Muscle of leg (tissue), 11 donors: ENCODE results near the gene ZFX. TPM values are rescaled to one million over a fixed set of nuclear protein-coding genes. Genes with fewer than 3 reads are reported as not detected.
"Not testable (repeated sequence)": the region's sequence is repeated elsewhere in the genome, so short reads cannot be mapped to it uniquely, and the experiment has no call there.

ENCODE experiments used
- DNase-seq: peaks from one replicate; pipeline ENCODE4 v3.0.0; 2013
- H3K27ac ChIP-seq: one replicate; pipeline ENCODE4 v1.5.1; 2013; ENCODE audit warnings: mild to moderate bottlenecking, low read length, control low read depth
- H3K27me3 ChIP-seq: one replicate; pipeline ENCODE4 v1.6.1; 2013; ENCODE audit warnings: low read length; ENCODE audit not compliant: control insufficient read depth, insufficient read depth
- H3K36me3 ChIP-seq: one replicate; pipeline ENCODE4 v1.6.1; 2013; ENCODE audit warnings: low read length; ENCODE audit not compliant: control insufficient read depth, insufficient read depth
- H3K4me1 ChIP-seq: one replicate; pipeline ENCODE4 v1.6.1; 2013; ENCODE audit warnings: low read length; ENCODE audit not compliant: control insufficient read depth, insufficient read depth
- H3K4me3 ChIP-seq: one replicate; pipeline ENCODE4 v1.5.1; 2013; ENCODE audit warnings: low read length, control low read depth
- H3K9me3 ChIP-seq: replicated peaks from 2 replicates; pipeline ENCODE4 v1.6.1; 2013; ENCODE audit warnings: low read depth, low read length; ENCODE audit not compliant: control insufficient read depth
- WGBS: methylation state at CpG from one replicate; pipeline ENCODE4 v1.1.5; 2013; ENCODE audit warnings: missing lambda C conversion rate; ENCODE audit not compliant: insufficient coverage; 5-methylcytosine and 5-hydroxymethylcytosine counted together
- polyA plus RNA-seq, 8 donors: library from polyadenylated mRNA; unstranded; fragments of 120-200 nt; gene quantifications; one replicate each; pipeline versions ENCODE4 v1.2.1 to v1.2.3, GENCODE V29; 2013; ENCODE audit warnings: inconsistent platforms in 1 of 8, low replicate concordance in 1 of 8; ENCODE audit not compliant: insufficient read length in 8 of 8, insufficient read depth in 1 of 8
- total RNA-seq: library from RNA; stranded (reverse); fragments of 120-200 nt; gene quantifications from one replicate; pipeline ENCODE4 v1.2.4, GENCODE V29; 2013

ZFX gene
- total and polyA plus RNA-seq, 9 donors = 13.8 to 47.7 (median 16.3) TPM

DNA sequence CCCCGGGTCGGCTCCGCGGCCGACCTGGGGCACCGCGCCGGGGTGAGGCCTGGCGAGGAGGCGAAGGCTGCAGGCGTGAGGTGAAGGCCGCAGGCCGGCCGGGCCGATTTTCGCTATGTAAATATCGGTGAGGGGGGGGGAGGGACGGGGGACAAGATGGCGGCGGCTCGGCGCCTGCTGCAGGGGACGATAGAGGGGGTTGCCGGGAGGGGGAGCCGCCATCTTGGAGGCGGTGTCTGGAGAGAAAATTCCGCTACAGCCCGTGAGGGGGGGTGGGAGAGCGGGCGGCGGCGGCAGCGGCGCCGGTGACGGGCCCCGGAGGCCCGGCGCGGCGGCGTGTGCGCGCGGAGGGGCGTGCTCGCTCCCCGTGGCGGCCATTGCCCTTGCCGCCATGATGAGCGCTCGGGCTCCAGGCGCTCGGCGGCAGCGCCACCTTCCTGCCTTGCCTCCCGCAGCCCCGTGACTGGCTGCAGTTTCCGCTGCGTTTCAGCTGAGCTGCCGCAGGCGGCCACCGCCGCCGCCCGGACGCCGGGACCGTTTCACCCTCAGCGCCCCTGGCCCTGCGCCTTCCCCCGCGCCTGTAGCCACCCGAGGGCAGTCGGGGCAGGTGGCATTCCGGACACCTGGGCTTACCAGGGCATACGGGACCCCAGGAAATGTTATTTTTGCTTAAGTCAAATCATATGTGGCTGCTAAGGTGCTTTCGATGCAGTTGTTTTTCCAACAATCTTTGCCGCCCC, 692 bp downstream of the ZFX start:
- peak overlapping the region; percentile 87 for H3K4me3 ChIP-seq
- peaks cover 16% of the 10 kb centered on the region for H3K4me1 ChIP-seq
- peak overlapping the region; percentile 97 for H3K27ac ChIP-seq
- H3K9me3 ChIP-seq = no peaks in the 10 kb centered on the region
- WGBS = under 1% methylated on average over 75 of the region's 79 CpGs
- H3K36me3 ChIP-seq = peaks cover 3% of the 10 kb centered on the region
- H3K27me3 ChIP-seq = no peaks in the 10 kb centered on the region
- peak; percentile 98 for DNase-seq

DNA sequence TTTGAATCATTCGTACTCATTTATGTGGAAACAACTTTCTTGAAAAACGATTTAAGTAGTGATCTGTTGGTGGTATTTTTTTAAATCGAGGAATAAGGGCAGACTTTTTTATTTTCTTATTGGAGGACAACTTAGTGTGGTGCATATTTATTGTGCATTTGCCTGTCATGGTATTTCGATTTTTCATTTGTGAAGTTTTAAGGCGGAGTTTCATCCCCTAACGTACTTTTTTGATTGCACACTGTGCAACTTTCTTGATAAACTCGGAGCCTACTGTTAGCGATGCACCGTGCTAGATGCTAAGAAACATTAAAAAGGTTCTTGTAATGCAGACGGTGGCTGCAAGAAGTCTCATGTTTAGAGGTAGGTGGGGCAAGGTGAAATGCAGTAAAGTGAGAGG, 1.4 kb downstream of the ZFX start:
- Histone ChIP-seq H3K4me3 (peak overlapping the region; percentile 87), H3K27me3 (no peaks in the 10 kb centered on the region), H3K4me1 (peaks cover 16% of the 10 kb centered on the region), H3K9me3 (no peaks in the 10 kb centered on the region), H3K36me3 (peaks cover 3% of the 10 kb centered on the region), H3K27ac (peak overlapping the region; percentile 97)
- WGBS = 5% methylated on average over 6 of the region's 10 CpGs
- DNase-seq = peak; percentile 19

GRCh38 chrX:24151513-24151912, 2.0 kb downstream of the ZFX start:
- H3K27ac ChIP-seq = peak overlapping the region; percentile 25
- DNase-seq = no peak
- H3K9me3 ChIP-seq = no peaks in the 10 kb centered on the region
- H3K4me3 ChIP-seq = peak overlapping the region; percentile 87
- 100% methylated on average over 1 of the region's 8 CpGs for WGBS
- H3K4me1 ChIP-seq = peaks cover 16% of the 10 kb centered on the region
- H3K27me3 ChIP-seq = no peaks in the 10 kb centered on the region
- H3K36me3 ChIP-seq = peaks cover 3% of the 10 kb centered on the region

DNA sequence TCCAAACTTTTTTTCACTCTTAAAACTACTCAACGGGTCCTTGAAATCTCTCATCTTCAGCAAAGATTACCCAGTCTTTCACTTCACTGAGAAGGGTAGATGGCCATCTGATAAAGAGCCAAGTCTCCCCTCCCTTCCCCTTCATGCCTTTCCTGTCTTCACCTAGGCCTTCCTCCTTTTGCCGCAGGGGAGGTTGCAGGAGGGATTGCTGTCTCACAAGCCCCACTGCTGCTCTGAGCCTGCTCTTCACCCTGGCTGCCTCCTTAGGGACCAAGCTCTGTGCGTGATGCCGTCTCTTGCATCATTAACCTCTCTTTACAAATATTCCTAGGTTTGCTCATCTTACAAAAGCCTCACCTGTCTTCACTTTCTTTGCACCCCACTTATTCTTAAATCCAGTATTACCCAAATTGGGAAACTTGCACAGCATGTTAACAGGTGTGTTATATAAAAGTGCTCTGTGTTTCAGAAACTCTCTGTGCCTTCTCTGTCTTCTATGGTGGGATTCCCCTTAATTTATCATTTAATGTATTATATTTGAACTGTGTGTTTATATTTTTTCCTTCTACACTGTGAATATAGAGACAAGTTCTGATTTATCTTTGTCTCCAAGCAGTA, 3.8 kb downstream of the ZFX start:
- 50% methylated on average over 2 of the region's 4 CpGs for WGBS
- no peak for DNase-seq
- Histone ChIP-seq H3K27me3 (no peaks in the 10 kb centered on the region), H3K27ac (no peak overlapping the region), H3K4me1 (peaks cover 16% of the 10 kb centered on the region), H3K4me3 (no peak overlapping the region), H3K36me3 (peaks cover 3% of the 10 kb centered on the region), H3K9me3 (no peaks in the 10 kb centered on the region)

GRCh38 chrX:24153796-24154189, 4.3 kb downstream of the ZFX start:
- Histone ChIP-seq H3K9me3 (no peaks in the 10 kb centered on the region), H3K4me1 (peaks cover 13% of the 10 kb centered on the region), H3K36me3 (peaks cover 3% of the 10 kb centered on the region), H3K27ac (no peak overlapping the region), H3K27me3 (no peaks in the 10 kb centered on the region), H3K4me3 (no peak overlapping the region)
- no peak for DNase-seq
- WGBS = 20% methylated on average over 1 of the region's 2 CpGs

DNA sequence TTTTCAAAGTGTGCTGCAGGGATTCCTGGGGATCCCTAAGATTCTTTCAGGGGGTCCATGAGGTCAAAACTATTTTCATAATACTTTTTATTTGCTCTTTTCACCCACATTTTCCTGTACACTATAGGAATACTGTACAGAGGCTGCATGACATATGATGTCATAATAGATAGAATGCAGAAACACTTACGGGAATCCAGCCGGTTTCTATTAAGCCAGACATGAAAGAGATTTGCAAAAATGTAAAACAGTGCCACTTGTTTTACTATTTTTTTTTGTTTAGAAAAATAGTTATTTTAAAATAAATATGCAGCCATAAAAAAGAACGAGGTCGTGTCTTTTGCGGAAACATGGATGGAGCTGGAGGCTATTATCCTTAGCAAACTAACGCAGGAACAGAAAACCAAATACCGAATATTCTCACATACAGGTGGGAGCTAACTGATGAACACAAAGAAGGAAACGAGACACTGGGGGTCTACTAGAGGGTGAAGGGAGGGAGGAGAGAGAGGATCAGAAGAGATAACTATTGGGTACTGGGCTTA, 5.0 kb downstream of the ZFX start:
- peak; percentile 22 for DNase-seq
- WGBS = no CpG with 5 or more reads among the region's 8 CpGs
- H3K36me3 ChIP-seq = peaks cover 3% of the 10 kb centered on the region
- peaks cover 12% of the 10 kb centered on the region for H3K4me1 ChIP-seq
- H3K4me3 ChIP-seq = no peak overlapping the region
- H3K27me3 ChIP-seq = no peaks in the 10 kb centered on the region
- H3K9me3 ChIP-seq = no peaks in the 10 kb centered on the region
- no peak overlapping the region for H3K27ac ChIP-seq

- H3K4me1 ChIP-seq = peaks cover 12% of the 10 kb centered on the region
- not testable (repeated sequence) for H3K27ac ChIP-seq
Measured at GRCh38 chrX:24155747-24156146, 6.2 kb downstream of the ZFX start.

DNA sequence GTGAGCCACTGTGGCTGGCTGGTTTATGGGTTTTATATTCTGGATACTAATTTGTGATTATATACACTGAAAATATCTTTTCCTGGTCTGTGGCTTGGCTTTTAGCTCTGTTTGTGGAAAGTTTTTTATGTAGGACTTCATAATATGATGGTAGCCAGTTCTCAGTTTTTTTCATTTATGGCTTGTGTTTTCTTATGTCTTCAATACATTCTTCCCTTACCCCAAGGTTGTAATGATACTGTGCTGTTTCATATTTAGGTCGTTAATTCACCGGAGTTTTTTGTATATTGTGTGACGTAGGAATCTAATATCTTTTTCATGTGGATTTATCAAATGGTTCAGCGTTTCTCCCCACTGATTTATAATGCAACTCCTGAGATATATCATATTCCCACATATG, 6.6 kb downstream of the ZFX start:
- Histone ChIP-seq H3K4me1 (peaks cover 9% of the 10 kb centered on the region), H3K36me3 (peaks cover 3% of the 10 kb centered on the region), H3K4me3 (no peak overlapping the region), H3K9me3 (no peaks in the 10 kb centered on the region), H3K27me3 (no peaks in the 10 kb centered on the region), H3K27ac (no peak overlapping the region)
- no CpG with 5 or more reads among the region's 4 CpGs for WGBS
- DNase-seq = no peak

More at GRCh38 chrX:24155747-24156146, 6.2 kb downstream of the ZFX start:
- not testable (repeated sequence) for H3K9me3 ChIP-seq, H3K36me3 ChIP-seq, DNase-seq, H3K4me3 ChIP-seq, H3K27me3 ChIP-seq
- 100% methylated on average over 3 of the region's 7 CpGs for WGBS

- H3K9me3 ChIP-seq = no peaks in the 10 kb centered on the region
- H3K4me3 ChIP-seq = no peak overlapping the region
- H3K4me1 ChIP-seq = no peaks in the 10 kb centered on the region
- 90% methylated on average over 2 of the region's 4 CpGs for WGBS
- H3K36me3 ChIP-seq = no peaks in the 10 kb centered on the region
- no peaks in the 10 kb centered on the region for H3K27me3 ChIP-seq
- H3K27ac ChIP-seq = no peak overlapping the region
- DNase-seq = no peak
Measured at GRCh38 chrX:24158881-24159280, 9.4 kb downstream of the ZFX start.

DNA sequence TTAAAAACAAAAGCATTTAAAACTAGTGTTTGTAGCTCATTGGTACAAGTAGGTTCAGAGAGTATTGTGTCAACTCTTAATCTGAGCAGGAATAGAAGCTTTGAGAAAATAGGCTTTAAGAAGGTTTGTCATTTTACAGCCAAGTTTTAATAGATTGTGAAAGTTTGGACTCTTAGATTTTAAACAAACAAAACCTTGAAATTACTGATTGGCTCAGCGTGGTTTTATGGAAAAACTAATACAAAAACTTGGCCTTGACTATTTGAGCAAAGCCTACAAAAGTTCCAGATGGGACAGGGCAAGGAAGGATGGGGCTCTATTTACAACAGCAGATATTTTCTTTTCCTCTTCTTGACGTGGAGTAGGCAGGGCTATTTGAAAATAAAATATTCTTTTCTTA, 16.5 kb downstream of the ZFX start:
- Histone ChIP-seq H3K4me1 (peaks cover 4% of the 10 kb centered on the region), H3K4me3 (no peak overlapping the region), H3K9me3 (no peaks in the 10 kb centered on the region), H3K27ac (no peak overlapping the region), H3K36me3 (peaks cover 3% of the 10 kb centered on the region), H3K27me3 (no peaks in the 10 kb centered on the region)
- no CpG with 5 or more reads among the region's 2 CpGs for WGBS
- no peak for DNase-seq
